Activated naive CD4-positive, alpha-beta T cell treated with Interleukin-2 at 50 U/mL for 16 hours (primary cell): ENCODE results near the gene ZNF219.

ENCODE experiments used
- DNase-seq: peaks from one replicate; pipeline ENCODE4 v3.0.0-alpha.2; 2020

Gene ZNF219

GRCh38 chr14:21063479-21063878 lies 35.0 kb downstream of the ZNF219 start:
- no peak for DNase-seq

GRCh38 chr14:21061347-21061668 lies 37.1 kb downstream of the ZNF219 start:
- no peak for DNase-seq

GRCh38 chr14:21060614-21061346 lies 37.7 kb downstream of the ZNF219 start:
- no peak for DNase-seq

- DNase-seq = no peak
These were observed 38.4 kb downstream of the ZNF219 start for GRCh38 chr14:21059842-21060613.

- no peak for DNase-seq
These were observed 39.6 kb downstream of the ZNF219 start for GRCh38 chr14:21058903-21059302.

GRCh38 chr14:21057803-21058675 lies 40.4 kb downstream of the ZNF219 start, which contains the start of gene RNASE8:
Gene RNASE8 (plus strand): TSS chr14:21057822. CDS start chr14:21057893, 71 bp downstream.
- no peak for DNase-seq

- no peak for DNase-seq
These were observed 41.8 kb downstream of the ZNF219 start for GRCh38 chr14:21056520-21057163.

- no peak for DNase-seq
These were observed 42.9 kb downstream of the ZNF219 start for GRCh38 chr14:21055432-21056117.

- no peak for DNase-seq
These were observed 43.7 kb downstream of the ZNF219 start for GRCh38 chr14:21054768-21055145.

GRCh38 chr14:21054123-21054767 lies 44.2 kb downstream of the ZNF219 start:
- no peak for DNase-seq

GRCh38 chr14:21053184-21054122 lies 45.0 kb downstream of the ZNF219 start:
- no peak for DNase-seq

- DNase-seq = no peak
These were observed 47.9 kb downstream of the ZNF219 start for GRCh38 chr14:21050597-21050996.

- no peak for DNase-seq
These were observed 49.2 kb downstream of the ZNF219 start for GRCh38 chr14:21049271-21049673.

- no peak for DNase-seq
These were observed 49.8 kb downstream of the ZNF219 start for GRCh38 chr14:21048638-21049037.

- no peak for DNase-seq
These were observed 51.1 kb downstream of the ZNF219 start for GRCh38 chr14:21047378-21047781.

GRCh38 chr14:21043974-21044618 lies 54.4 kb downstream of the ZNF219 start:
- DNase-seq = no peak

- DNase-seq = no peak
These were observed 55.0 kb downstream of the ZNF219 start for GRCh38 chr14:21043387-21043973.

- no peak for DNase-seq
These were observed 55.5 kb downstream of the ZNF219 start for GRCh38 chr14:21042918-21043317.

GRCh38 chr14:21041676-21042433 lies 56.6 kb downstream of the ZNF219 start, which contains the start of gene RNASE7:
Gene RNASE7 (plus strand): TSS chr14:21042362. CDS start chr14:21042993, 631 bp downstream.
- DNase-seq = no peak
